Astrocyte of the cerebellum (primary cell): ENCODE data around the gene GPR173.

Experiments used
- DNase-seq: peaks from one replicate; pipeline ENCODE4 v3.0.0-alpha.2; 2011; ENCODE audit warnings: low read depth
- H3K4me3 ChIP-seq: 2 replicates; pipeline ENCODE4 v1.5.1; 2011; ENCODE audit warnings: mild to moderate bottlenecking, low read depth, low read length, moderate library complexity
- CTCF ChIP-seq: IDR thresholded peaks from 2 replicates; pipeline ENCODE4 v1.5.1; 2012; ENCODE audit warnings: low read length, low read depth, moderate library complexity, mild to moderate bottlenecking; ENCODE audit errors: missing control alignments
- in situ Hi-C: cut with HindIII; loops from 2 replicates; pipeline ENCODE4 v1.10.0; 2017; ENCODE audit warnings: low sequenced_read_pairs

GPR173 gene

GRCh38 chrX:53081925-53082772 is 33.6 kb downstream of the GPR173 start, which contains the start of gene TSPYL2:
Gene TSPYL2 (plus strand): TSS chrX:53082367. CDS start chrX:53082499, 132 bp downstream.
- in situ Hi-C loops, result no loop called here
- peak; percentile 91 for DNase-seq
- TF ChIP-seq CTCF, result no peak
- H3K4me3 ChIP-seq, result peak within 1 kb of the TSS; percentile 69

GRCh38 chrX:53082773-53083616 is 34.4 kb downstream of the GPR173 start:
- H3K4me3 ChIP-seq, result peak overlapping the region; percentile 69
- in situ Hi-C loops, result no loop called here
- no peak for DNase-seq
- TF ChIP-seq CTCF, result no peak

- H3K4me3 ChIP-seq, result no peak overlapping the region
- no peak for TF ChIP-seq CTCF
- in situ Hi-C loops, result no loop called here
- no peak for DNase-seq
Measured at GRCh38 chrX:53084043-53084570, 35.5 kb downstream of the GPR173 start.

- in situ Hi-C loops, result no loop called here
- DNase-seq, result no peak
Measured at GRCh38 chrX:53084863-53085262, 36.3 kb downstream of the GPR173 start.

GRCh38 chrX:53085661-53086229 is 37.2 kb downstream of the GPR173 start:
- TF ChIP-seq CTCF, result no peak

More at GRCh38 chrX:53084863-53085262, 36.3 kb downstream of the GPR173 start:
- TF ChIP-seq CTCF, result no peak
- no peak overlapping the region for H3K4me3 ChIP-seq

GRCh38 chrX:53086464-53086863 is 37.9 kb downstream of the GPR173 start:
- H3K4me3 ChIP-seq, result no peak overlapping the region
- in situ Hi-C loops, result no loop called here
- DNase-seq, result no peak
- no peak for TF ChIP-seq CTCF

More at GRCh38 chrX:53085661-53086229, 37.2 kb downstream of the GPR173 start:
- in situ Hi-C loops, result no loop called here
- no peak for DNase-seq
- no peak overlapping the region for H3K4me3 ChIP-seq
